Muscle layer of duodenum (tissue), 2 donors: ENCODE results near the gene TJAP1.
"Not testable (repeated sequence)": the region's sequence is repeated elsewhere in the genome, so short reads cannot be mapped to it uniquely, and the experiment has no call there.

Experiments used
- H3K27ac ChIP-seq: one replicate; pipeline ENCODE4 v1.7.0; 2013; ENCODE audit warnings: mild to moderate bottlenecking, low read length
- H3K27me3 ChIP-seq: one replicate; pipeline ENCODE4 v1.7.0; 2013; ENCODE audit warnings: low read depth, mild to moderate bottlenecking, control low read depth, low read length
- H3K36me3 ChIP-seq, 2 donors: one replicate each; pipeline ENCODE4 v1.7.0; 2013; ENCODE audit warnings: low read length in 2 of 2, control low read depth in 1 of 2, mild to moderate bottlenecking in 1 of 2; ENCODE audit not compliant: insufficient read depth in 2 of 2, control insufficient read depth in 1 of 2
- H3K4me1 ChIP-seq, 2 donors: one replicate each; pipeline ENCODE4 v1.7.0; 2013; ENCODE audit warnings: low read length in 2 of 2, mild to moderate bottlenecking in 2 of 2, control low read depth in 1 of 2, moderate library complexity in 1 of 2; ENCODE audit not compliant: insufficient read depth in 2 of 2, control insufficient read depth in 1 of 2
- H3K4me3 ChIP-seq, 2 donors: one replicate each; pipeline ENCODE4 v1.7.0; 2013; ENCODE audit warnings: low read length in 2 of 2, low read depth in 1 of 2, mild to moderate bottlenecking in 1 of 2
- H3K9me3 ChIP-seq, 2 donors: one replicate each; pipeline ENCODE4 v1.7.0; 2013; ENCODE audit warnings: low read length in 2 of 2, control low read depth in 1 of 2, mild to moderate bottlenecking in 1 of 2; ENCODE audit not compliant: control insufficient read depth in 1 of 2
- donor health status: healthy.

TJAP1 gene

DNA sequence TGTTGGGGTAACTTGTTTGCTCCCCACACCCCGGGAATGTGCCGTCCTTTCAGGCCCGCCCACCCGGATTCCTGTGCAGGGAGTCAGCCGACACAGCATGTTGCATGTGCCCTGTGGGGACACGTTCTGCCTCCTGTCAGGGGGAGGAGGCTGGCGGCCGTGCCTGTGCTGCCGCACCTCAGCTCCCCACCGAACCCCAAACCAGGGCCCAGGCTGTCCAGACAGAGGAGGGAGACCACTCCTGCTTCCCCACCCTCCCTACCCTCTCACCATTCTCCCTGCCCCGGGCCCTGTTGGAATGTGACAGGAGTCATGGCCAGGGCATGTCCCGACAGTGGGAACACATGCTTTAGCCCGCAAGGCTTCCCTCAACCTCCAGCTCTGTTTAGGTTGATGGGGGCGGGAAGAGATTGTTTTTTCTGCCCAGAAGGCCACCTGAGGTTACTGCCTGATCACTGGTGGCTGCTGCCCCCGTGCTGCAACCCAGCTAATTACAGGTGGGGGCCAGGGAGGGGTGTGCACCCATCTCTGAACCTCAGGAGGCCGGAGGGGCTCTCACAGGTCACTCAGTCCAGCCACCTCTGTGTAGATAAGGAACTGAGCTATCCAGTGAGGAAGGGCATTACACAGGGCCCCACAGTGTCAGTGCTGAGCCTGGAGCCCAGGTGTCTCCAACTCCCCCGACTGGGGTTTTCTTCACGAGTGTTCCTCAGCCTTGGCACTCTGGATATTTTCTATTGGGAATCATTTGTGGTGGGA, 19.2 kb downstream of the TJAP1 start:
- H3K4me1 ChIP-seq = peaks cover 15 to 37% of the 10 kb centered on the region in 2 donors
- H3K36me3 ChIP-seq = peaks cover 24 to 37% of the 10 kb centered on the region in 2 donors
- H3K27me3 ChIP-seq = no peaks in the 10 kb centered on the region
- no peak overlapping the region for H3K27ac ChIP-seq
- H3K9me3 ChIP-seq = no peaks in the 10 kb centered on the region
- H3K4me3 ChIP-seq = no peak overlapping the region

DNA sequence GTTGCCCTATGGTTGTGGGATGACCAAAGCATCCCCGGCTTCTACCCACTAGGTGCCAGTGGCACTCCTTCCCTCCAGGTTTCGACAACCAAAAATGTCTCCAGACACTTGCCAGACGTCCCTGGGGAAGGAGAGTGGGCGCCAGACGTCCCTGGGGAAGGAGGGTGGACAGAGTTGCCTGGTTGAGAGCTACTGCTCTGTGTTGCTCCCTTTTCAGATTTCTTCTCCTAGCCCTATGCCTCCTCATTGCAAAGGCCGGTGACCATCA, 19.7 kb downstream of the TJAP1 start:
- Histone ChIP-seq H3K4me1 (peaks cover 11 to 32% of the 10 kb centered on the region in 2 donors), H3K27ac (no peak overlapping the region)

DNA sequence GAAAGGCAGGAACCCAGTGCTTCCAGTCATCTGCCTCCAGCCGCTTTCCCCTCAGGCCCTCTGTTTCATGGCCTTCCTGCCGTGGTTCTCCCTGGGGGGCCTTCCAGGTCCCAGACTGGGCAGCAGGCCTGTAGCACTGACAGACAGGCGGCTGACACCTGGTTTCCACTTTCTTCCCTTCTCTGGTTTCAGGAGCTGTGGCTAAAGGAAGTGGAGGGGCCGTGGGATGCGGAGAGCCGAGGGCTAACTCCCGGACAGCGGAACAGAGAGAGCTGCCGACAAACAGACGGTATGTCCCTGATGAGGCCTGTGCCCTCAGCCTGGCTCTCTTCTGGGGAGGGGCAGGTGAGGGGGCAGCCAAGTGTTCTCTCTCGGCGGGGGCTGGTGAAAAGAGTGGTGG, 20.3 kb downstream of the TJAP1 start:
- H3K27ac ChIP-seq = no peak overlapping the region
- no peak overlapping the region for H3K4me3 ChIP-seq
- H3K4me1 ChIP-seq = peaks cover 5 to 26% of the 10 kb centered on the region in 2 donors
- no peaks in the 10 kb centered on the region for H3K9me3 ChIP-seq
- H3K27me3 ChIP-seq = no peaks in the 10 kb centered on the region
- peaks cover 29 to 44% of the 10 kb centered on the region in 2 donors for H3K36me3 ChIP-seq

More for the DNA sequence above, 19.7 kb downstream of the TJAP1 start:
- peaks cover 24 to 38% of the 10 kb centered on the region in 2 donors for H3K36me3 ChIP-seq
- H3K4me3 ChIP-seq = no peak overlapping the region
- H3K9me3 ChIP-seq = no peaks in the 10 kb centered on the region
- no peaks in the 10 kb centered on the region for H3K27me3 ChIP-seq

- peaks cover 3 to 22% of the 10 kb centered on the region in 2 donors for H3K4me1 ChIP-seq
- peaks cover 35 to 50% of the 10 kb centered on the region in 2 donors for H3K36me3 ChIP-seq
- not testable (repeated sequence) for H3K9me3 ChIP-seq, H3K4me3 ChIP-seq, H3K27ac ChIP-seq, H3K27me3 ChIP-seq
Observed at GRCh38 chr6:43498291-43498690, 20.9 kb downstream of the TJAP1 start.

DNA sequence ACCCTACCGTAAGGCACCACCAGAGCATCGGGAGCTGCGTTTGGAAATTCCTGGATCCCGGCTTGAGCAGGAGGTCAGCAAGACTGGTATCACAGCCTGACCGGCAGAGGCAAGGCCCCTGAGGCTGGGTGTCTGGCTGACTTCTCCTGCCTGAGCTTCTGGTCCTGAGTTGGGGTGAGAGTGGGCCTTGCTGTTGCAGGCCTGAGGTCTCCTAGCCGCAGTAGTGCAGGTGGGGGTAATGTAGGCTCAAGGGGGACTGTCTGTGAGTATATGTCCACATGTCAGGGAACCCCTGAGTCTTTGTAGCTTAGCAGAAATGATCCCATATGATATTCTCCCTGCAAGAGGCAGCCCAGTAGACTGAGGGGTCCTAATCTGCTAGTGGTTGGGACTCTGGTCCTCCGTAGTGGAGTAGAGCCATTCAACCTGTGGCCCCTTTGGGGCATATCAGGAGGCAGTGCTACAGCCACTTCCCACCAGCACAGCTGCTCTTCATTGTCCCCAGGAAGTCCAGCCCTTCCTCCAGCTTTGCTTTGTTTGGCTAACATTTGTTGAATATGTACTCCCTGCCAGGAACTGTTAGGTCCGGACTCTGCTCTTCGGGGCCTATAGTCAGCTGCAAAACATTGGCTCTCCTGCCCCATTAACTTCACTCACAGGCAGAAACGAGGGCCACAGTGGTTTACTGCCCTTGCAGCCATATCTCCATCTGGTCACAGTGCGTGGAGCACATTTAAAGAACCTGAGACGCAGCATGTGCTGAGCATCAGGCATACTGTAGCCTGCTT, 21.9 kb downstream of the TJAP1 start:
- peaks cover 41 to 57% of the 10 kb centered on the region in 2 donors for H3K36me3 ChIP-seq
- peaks cover 3 to 22% of the 10 kb centered on the region in 2 donors for H3K4me1 ChIP-seq
- no peak overlapping the region for H3K27ac ChIP-seq
- H3K4me3 ChIP-seq = no peak overlapping the region
- no peaks in the 10 kb centered on the region for H3K27me3 ChIP-seq
- H3K9me3 ChIP-seq = no peaks in the 10 kb centered on the region

DNA sequence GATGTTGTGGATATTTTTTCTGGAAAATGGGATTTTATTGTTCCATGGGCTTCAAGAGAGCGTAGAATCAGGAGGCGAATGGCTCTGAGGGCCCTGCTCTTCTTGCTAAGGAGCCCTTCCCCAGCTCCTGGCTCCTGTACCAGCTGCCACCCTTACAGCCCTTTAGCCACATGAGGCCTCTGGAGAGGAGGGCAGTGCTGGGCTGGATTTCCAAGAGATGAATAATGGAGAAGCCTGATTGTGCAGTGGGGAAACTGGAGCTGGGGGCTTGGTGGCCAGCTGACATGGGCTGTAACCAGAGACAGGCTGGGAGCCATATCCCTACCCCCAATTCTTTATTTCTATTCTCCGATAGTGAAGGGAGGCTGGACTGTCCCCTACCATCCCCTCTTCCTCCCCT, 23.6 kb downstream of the TJAP1 start:
- no peaks in the 10 kb centered on the region for H3K27me3 ChIP-seq
- no peak overlapping the region for H3K4me3 ChIP-seq
- H3K4me1 ChIP-seq = peaks cover 3 to 13% of the 10 kb centered on the region in 2 donors
- H3K36me3 ChIP-seq = peaks cover 44 to 74% of the 10 kb centered on the region in 2 donors
- no peak overlapping the region for H3K27ac ChIP-seq
- H3K9me3 ChIP-seq = no peaks in the 10 kb centered on the region

- Histone ChIP-seq H3K36me3 (peaks cover 44 to 75% of the 10 kb centered on the region in 2 donors), H3K27ac (no peak overlapping the region), H3K4me1 (peaks cover 0 to 9% of the 10 kb centered on the region in 2 donors), H3K9me3 (no peaks in the 10 kb centered on the region), H3K4me3 (no peak overlapping the region), H3K27me3 (peaks cover under 1% of the 10 kb centered on the region)
Observed at GRCh38 chr6:43502666-43503065, 25.3 kb downstream of the TJAP1 start.

DNA sequence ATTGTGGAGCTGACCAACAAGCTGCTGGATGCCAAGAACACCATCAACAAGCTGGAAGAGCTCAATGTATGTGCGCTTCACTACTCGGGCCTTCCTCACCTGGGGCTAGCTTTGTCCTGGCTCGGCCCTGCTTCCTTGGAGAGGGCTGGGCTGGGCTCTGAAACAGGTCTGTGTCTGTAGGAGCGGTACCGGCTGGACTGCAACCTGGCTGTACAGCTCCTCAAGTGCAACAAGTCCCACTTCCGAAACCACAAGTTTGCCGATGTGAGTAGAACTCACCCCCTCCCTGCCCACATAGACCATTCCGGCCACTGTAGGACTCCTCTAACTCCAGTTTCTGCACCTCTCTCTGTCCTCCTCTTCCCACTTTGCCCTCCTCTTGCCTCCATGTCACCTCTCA, 26.1 kb downstream of the TJAP1 start:
- H3K4me3 ChIP-seq = no peak overlapping the region
- peaks cover 6% of the 10 kb centered on the region for H3K27me3 ChIP-seq
- H3K36me3 ChIP-seq = peaks cover 44 to 69% of the 10 kb centered on the region in 2 donors
- H3K27ac ChIP-seq = no peak overlapping the region
- H3K4me1 ChIP-seq = peaks cover 0 to 9% of the 10 kb centered on the region in 2 donors
- no peaks in the 10 kb centered on the region for H3K9me3 ChIP-seq

DNA sequence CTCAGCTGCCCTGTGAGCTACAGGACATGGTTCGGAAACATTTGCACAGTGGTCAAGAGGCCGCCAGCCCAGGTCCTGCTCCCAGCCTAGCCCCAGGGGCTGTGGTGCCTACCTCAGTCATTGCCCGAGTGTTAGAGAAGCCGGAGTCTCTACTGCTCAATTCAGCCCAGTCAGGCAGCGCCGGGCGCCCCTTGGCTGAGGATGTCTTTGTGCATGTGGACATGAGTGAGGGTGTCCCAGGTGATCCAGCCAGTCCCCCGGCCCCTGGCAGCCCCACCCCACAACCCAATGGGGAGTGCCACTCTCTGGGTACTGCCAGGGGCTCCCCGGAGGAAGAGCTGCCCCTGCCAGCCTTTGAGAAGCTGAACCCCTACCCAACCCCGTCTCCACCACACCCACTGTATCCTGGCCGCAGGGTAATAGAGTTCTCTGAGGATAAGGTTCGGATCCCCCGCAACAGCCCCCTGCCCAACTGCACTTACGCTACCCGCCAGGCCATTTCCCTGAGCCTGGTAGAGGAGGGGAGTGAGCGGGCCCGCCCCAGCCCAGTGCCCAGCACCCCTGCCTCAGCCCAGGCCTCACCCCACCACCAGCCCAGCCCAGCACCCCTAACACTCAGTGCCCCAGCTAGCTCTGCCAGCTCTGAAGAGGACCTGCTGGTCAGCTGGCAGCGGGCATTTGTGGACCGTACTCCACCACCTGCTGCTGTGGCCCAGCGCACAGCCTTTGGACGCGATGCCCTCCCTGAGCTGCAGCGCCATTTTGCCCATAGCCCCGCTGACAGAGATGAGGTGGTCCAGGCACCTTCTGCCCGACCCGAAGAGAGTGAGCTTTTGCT, 27.6 kb downstream of the TJAP1 start:
- no peak overlapping the region for H3K27ac ChIP-seq
- H3K9me3 ChIP-seq = no peaks in the 10 kb centered on the region
- peaks cover 29 to 54% of the 10 kb centered on the region in 2 donors for H3K36me3 ChIP-seq
- H3K4me1 ChIP-seq = peaks cover 0 to 5% of the 10 kb centered on the region in 2 donors
- no peak overlapping the region for H3K4me3 ChIP-seq
- peaks cover 11% of the 10 kb centered on the region for H3K27me3 ChIP-seq

DNA sequence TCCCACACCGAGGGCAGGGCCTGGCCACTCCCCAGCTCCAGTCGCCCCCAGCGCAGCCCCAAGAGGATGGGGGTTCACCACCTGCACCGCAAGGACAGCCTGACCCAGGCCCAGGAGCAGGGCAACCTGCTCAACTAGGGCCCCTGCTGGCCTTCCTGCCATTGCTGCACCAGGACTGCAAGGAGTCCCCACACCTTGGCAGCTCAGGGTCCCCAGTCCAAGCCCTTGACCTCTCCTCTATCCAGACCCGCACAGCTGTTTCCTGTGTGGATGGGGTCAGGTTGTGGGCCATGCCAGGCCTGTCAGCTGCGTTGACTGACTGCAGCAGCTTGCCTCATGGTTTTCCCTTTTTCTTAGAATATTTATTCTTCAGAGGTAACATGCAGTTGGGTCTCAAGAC, 28.3 kb downstream of the TJAP1 start:
- Histone ChIP-seq H3K36me3 (peaks cover 22 to 47% of the 10 kb centered on the region in 2 donors), H3K27me3 (peaks cover 11% of the 10 kb centered on the region), H3K27ac (no peak overlapping the region), H3K9me3 (no peaks in the 10 kb centered on the region), H3K4me1 (peaks cover 0 to 10% of the 10 kb centered on the region in 2 donors), H3K4me3 (no peak overlapping the region)

DNA sequence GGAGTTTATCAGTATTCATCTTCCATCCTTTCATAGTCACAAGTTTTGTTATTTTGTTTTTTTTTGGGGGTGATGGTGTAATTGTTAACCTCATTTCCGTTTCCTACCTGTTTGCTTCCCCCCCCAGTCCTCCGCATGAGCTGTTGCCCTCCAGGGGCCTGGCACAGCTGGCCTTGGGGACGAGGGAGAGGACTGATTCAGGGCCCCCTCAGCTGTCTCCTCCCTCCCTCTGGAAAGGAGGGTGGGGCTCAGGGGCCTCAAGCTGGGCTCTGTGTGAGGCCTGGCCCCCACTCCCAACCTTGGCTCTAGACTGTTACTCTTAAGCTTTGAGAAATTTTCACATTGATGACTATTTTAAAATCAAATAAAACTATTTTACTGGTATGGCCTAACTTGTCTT, 28.8 kb downstream of the TJAP1 start:
- Histone ChIP-seq H3K9me3 (no peaks in the 10 kb centered on the region), H3K27ac (no peak overlapping the region), H3K4me3 (no peak overlapping the region), H3K27me3 (peaks cover 11% of the 10 kb centered on the region), H3K36me3 (peaks cover 21 to 43% of the 10 kb centered on the region in 2 donors), H3K4me1 (peaks cover 0 to 11% of the 10 kb centered on the region in 2 donors)
